GM13976 (cell line): ENCODE results near the gene TMEM221.

Experiments used
- DNase-seq: peaks from one replicate; pipeline ENCODE4 v3.0.0; 2012; ENCODE audit warnings: low spot score
- in situ Hi-C: fragments of 300-500 bp; cut with MboI; formaldehyde crosslinking; loops from one replicate; pipeline ENCODE4 v1.12.0; 2022; ENCODE audit warnings: low sequenced_read_pairs, mixed read lengths, inconsistent platforms; ENCODE audit not compliant: unreplicated experiment
- TF ChIP-seq, protein P1 (sequence below): IDR thresholded peaks from 2 replicates; pipeline ENCODE4 v1.5.1; 2012; ENCODE audit warnings: borderline replicate concordance, mild to moderate bottlenecking; ENCODE audit not compliant: insufficient read depth; ENCODE audit errors: extremely low read depth, missing control alignments, control extremely low read depth

Gene TMEM221

DNA sequence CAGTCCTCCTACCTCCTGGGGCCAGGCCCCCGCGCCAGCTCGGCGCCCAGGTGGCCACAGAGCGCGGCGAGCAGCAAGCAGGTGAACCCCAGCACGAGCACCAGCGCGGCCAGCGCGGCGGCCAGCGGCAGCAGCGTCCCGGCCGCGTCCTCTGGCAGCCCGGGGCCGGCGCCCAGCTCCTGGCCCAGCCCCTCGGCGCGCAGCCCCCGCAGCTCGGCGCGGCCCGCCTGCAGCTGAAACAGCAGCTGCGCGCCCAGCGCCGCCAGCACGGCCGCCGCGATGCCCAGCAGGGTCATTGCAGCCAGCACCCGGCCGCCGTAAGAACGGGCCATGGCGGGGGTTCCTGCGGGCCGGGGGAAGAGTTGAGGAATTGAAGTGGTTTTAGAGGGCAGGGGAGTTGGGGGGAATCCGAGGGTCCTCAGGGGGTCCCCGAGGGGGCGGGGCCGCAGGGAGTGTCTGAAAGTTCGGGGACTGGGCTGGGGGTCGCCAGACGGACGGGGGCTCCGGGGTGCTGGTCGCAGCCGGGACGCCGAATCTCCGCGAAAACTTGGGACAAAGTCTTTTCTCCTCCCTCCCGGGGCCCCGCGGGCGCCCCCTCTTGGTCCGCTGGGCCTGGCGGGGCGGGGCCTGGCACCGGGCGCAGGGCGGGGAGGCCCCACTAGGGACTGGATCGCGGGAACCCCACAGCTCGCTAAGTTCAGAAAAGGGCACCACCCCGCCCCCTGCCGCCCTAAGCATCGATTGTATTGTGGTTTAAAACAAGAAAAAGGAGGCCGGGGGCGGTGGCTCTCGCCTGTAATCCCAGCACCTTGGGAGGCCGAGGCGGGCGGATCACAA, at the start of gene TMEM221:
TSS of gene TMEM221 (minus strand) at position 538 of the 837 bp plus-strand sequence. CDS start at position 332, 206 bp downstream.
- in situ Hi-C loops: no loop called here
- TF ChIP-seq, protein P1, sequence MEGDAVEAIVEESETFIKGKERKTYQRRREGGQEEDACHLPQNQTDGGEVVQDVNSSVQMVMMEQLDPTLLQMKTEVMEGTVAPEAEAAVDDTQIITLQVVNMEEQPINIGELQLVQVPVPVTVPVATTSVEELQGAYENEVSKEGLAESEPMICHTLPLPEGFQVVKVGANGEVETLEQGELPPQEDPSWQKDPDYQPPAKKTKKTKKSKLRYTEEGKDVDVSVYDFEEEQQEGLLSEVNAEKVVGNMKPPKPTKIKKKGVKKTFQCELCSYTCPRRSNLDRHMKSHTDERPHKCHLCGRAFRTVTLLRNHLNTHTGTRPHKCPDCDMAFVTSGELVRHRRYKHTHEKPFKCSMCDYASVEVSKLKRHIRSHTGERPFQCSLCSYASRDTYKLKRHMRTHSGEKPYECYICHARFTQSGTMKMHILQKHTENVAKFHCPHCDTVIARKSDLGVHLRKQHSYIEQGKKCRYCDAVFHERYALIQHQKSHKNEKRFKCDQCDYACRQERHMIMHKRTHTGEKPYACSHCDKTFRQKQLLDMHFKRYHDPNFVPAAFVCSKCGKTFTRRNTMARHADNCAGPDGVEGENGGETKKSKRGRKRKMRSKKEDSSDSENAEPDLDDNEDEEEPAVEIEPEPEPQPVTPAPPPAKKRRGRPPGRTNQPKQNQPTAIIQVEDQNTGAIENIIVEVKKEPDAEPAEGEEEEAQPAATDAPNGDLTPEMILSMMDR: peak; percentile 40
- DNase-seq: peak; percentile 81

DNA sequence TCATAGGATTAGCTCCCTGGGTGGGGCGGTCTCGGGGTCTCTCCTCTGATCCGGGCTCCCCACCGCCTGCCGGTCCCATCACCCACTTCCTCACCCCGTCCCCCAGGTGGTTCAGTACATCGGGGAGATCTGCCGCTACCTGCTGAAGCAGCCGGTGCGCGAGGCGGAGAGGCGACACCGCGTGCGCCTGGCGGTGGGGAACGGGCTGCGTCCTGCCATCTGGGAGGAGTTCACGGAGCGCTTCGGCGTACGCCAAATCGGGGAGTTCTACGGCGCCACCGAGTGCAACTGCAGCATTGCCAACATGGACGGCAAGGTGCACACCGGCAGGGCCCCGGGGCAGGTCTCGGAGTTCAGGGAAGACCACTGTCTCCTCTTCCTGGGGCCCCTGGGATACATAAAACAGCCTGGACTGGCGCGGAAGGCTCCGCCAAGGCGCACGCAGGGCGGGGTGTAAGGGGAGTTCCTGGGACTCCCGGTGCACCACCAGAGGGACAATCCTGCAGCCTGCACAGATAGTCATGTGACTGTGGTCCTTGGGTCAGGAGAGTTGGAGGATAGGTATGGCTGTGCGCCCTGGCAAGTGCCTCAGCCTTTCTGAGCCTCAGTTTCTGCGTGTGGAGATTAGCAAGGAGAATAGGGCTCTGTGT, 48.8 kb upstream of the TMEM221 start:
- peak; percentile 14 for DNase-seq
- in situ Hi-C loops: no loop called here
- TF ChIP-seq, protein P1: no peak

DNA sequence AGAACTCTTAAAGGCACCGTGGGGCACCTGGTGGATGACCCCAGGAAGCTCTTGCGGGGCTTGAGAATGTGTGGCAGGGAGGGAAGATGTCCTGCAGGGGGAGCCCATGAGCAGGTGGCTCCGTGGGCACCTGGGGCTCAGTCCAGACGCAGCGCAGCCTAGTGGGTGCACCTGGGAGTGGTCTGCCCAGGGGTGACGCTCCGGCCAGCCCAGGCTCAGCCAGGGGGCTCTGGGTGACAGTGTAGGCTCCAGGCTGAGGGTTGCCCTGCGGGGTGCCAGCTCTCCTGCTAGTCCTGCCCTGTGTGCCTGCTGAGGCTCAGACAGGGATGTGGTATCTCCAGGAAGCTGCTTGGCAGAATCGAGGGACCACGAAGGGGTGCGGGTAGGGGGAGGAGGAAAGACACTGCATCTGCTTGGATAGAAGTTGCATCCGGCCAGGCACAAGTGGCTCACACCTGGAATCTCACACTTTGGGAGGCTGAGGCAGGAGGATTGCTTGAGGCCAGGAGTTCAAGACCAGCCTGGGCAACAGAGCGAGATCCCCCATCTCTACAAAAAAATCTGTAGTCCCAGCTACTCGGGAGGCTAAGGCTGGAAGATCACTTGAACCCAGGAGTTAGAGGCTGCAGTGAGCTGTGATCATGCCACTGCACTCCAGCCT, 48.0 kb upstream of the TMEM221 start:
- in situ Hi-C loops: no loop called here
- DNase-seq: peak; percentile 92
- TF ChIP-seq, protein P1: peak; percentile 98

DNA sequence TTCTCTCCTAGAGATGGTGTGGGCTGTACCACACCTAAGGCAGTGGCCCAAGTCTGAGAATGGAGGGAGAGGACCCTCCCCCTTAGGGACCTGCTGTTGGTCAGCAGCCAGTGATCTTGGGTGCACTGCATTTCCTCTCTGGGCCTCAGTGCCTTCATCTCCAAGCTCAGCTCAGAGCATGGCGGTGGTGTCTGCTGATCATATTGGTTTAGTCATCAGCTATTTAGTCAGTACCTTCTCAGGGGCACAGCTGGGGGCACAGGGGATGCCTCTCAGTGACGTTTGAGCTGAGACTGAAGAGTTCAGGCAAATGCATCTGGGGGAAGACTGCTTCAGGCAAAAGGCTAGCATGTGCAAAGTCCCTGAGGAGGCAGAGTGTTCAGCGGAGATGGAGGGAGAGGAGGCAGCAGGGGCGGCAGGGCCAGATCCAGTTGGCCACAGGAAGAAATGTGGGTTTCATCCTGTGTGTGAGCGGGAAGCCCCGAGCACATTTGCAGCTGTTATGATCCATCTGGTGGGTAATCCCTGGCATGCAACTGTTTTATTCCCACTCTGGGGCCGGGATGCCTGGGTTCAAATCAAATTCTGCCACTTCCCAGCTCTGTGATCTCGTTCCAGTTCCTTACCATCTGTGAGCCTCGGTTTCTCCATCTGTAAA, 47.3 kb upstream of the TMEM221 start:
- DNase-seq: peak; percentile 16
- in situ Hi-C loops: no loop called here

DNA sequence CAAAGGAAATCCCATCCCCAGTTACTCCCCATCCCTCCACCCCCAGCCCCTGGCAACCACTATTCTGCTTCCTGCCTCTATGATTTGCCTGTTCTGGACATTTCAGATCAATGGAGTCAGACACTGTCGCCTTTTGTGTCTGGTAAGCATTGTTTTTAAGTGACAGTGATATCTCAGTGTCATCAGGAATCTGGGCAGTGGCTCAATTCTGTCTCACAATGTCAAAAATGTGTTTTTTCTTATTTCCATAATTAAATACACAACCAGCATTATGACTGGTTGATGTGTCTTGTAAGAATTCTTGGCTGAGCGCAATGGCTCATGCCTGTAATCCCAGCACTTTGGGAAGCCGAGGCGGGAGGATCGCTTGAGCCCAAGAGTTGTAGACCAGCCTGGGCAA, 42.8 kb upstream of the TMEM221 start:
- in situ Hi-C loops: no loop called here
- DNase-seq: no peak
- TF ChIP-seq, protein P1: no peak

More for the DNA sequence above, 47.3 kb upstream of the TMEM221 start:
- TF ChIP-seq, protein P1: no peak

DNA sequence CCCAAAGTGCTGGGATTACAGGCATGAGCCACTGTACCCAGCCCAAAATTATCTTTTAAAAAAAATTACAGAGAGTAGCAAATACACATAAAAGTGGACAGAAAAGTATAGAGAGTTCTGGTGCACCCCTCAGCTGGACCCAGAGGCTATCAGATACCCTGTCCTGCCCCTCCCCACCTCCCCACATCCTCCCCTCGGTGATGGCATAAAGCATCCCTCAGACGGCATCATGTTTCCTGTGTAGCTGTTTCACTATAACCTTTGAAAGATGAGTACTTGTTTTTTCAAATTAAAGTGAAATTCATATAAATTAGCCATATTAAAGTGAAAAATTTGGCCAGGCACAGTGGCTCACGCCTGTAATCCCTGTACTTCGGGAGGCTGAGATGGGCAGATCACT, 41.9 kb upstream of the TMEM221 start:
- in situ Hi-C loops: no loop called here
- no peak for DNase-seq
- TF ChIP-seq, protein P1: no peak
